Endothelial cell of umbilical vein (primary cell): ENCODE measurements around the gene ZFYVE28. TPM values are rescaled to one million over a fixed set of nuclear protein-coding genes. Genes with fewer than 3 reads are reported as not detected.

ENCODE experiments used
- BruUV-seq: library from RNA; stranded (reverse); fragments of 400-500 nt; replicated peaks from 2 replicates; lab custom pipeline; 2021; lab: Mats Ljungman, UMichigan
- CTCF ChIA-PET: fragments of 300-600, 350-600 bp; sonication (Branson Sonifier 250); formaldehyde crosslinking; loops from one replicate; lab custom pipeline; 2021; ENCODE audit warnings: antibody characterized with exemption, inconsistent platforms; lab: Charles Lee
- POLR2A ChIA-PET: fragments of 300-600, 350-600 bp; sonication (Branson Sonifier 250); formaldehyde crosslinking; loops from one replicate; lab custom pipeline; 2021; ENCODE audit warnings: antibody characterized with exemption, inconsistent platforms; lab: Charles Lee
- DNase-seq: peaks from one replicate; pipeline ENCODE4 v3.0.0-alpha.2; 2011; ENCODE audit warnings: low read depth, low spot score
- FAIRE-seq: peaks from 2 replicates; lab custom pipeline; 2011; peaks lifted over from hg19 to GRCh38; lab: Jason Lieb, UNC
- H2AFZ ChIP-seq: 2 replicates; pipeline ENCODE4 v1.6.0; 2012; ENCODE audit warnings: low read depth, low read length, control low read depth, inconsistent platforms
- H3K27ac ChIP-seq: 2 replicates; pipeline ENCODE4 v1.5.1; 2011; ENCODE audit warnings: low read depth, mild to moderate bottlenecking, control low read depth, low read length, moderate library complexity; ENCODE audit not compliant: insufficient read depth
- H3K27me3 ChIP-seq, 2 experiments: 2 replicates each; pipeline versions ENCODE4 v1.6.0 to v1.6.1; 2011; ENCODE audit warnings: low read length in 2 of 2, mixed read lengths in 1 of 2; ENCODE audit not compliant: control insufficient read depth in 2 of 2, insufficient read depth in 2 of 2
- H3K36me3 ChIP-seq, 2 experiments: 2 replicates in 1 of 2; 3 replicates in 1 of 2; pipeline ENCODE4 v1.5.1; 2011; ENCODE audit warnings: low read length in 2 of 2, mild to moderate bottlenecking in 1 of 2, moderate library complexity in 1 of 2; ENCODE audit not compliant: control insufficient read depth in 2 of 2, insufficient read depth in 2 of 2; ENCODE audit errors: extremely low read depth in 1 of 2
- H3K4me1 ChIP-seq: 3 replicates; pipeline ENCODE4 v1.5.1; 2011; ENCODE audit warnings: mild to moderate bottlenecking, low read length; ENCODE audit not compliant: control insufficient read depth, insufficient read depth; ENCODE audit errors: extremely low read depth
- H3K4me2 ChIP-seq: 2 replicates; pipeline ENCODE4 v1.6.1; 2011; ENCODE audit warnings: low read length, control low read depth, mixed read lengths; ENCODE audit not compliant: insufficient read depth
- H3K4me3 ChIP-seq, 3 experiments: fragments of 200-600 bp in 1 of 3; sonication (generic), shearing (Covaris generic) in 1 of 3; replicated peaks in 1 of 3; 2 replicates each; pipeline ENCODE4 v1.5.1; 2011 to 2016; ENCODE audit warnings: control low read depth in 3 of 3, low read length in 3 of 3, mild to moderate bottlenecking in 2 of 3, inconsistent platforms in 1 of 3, low read depth in 1 of 3, moderate library complexity in 1 of 3; ENCODE audit not compliant: insufficient read depth in 1 of 3
- H3K79me2 ChIP-seq: 2 replicates; pipeline ENCODE4 v1.6.0; 2012; ENCODE audit warnings: low read length, inconsistent platforms; ENCODE audit not compliant: control insufficient read depth, insufficient read depth
- H3K9ac ChIP-seq: replicated peaks from 2 replicates; pipeline ENCODE3; 2011; ENCODE audit warnings: low read length, control low read depth; ENCODE audit not compliant: insufficient read depth; ENCODE audit errors: extremely low read depth
- H3K9me1 ChIP-seq: replicated peaks from 3 replicates; pipeline ENCODE4 v1.6.0; 2011; ENCODE audit warnings: mild to moderate bottlenecking, low read length; ENCODE audit not compliant: control insufficient read depth, insufficient read depth; ENCODE audit errors: extremely low read depth
- H3K9me3 ChIP-seq: replicated peaks from 2 replicates; pipeline ENCODE4 v1.5.1; 2012; ENCODE audit warnings: low read length, inconsistent platforms; ENCODE audit not compliant: control insufficient read depth, insufficient read depth
- H4K20me1 ChIP-seq: replicated peaks from 2 replicates; pipeline ENCODE3; 2011; ENCODE audit warnings: mild to moderate bottlenecking, low read length; ENCODE audit not compliant: control insufficient read depth, insufficient read depth; ENCODE audit errors: extremely low read depth
- CTCF ChIP-seq, 2 donors: IDR thresholded peaks; 1 replicate in 1 of 2; 2 replicates in 1 of 2; pipeline ENCODE4 v1.5.1; 2011; ENCODE audit warnings: low read length in 2 of 2, mild to moderate bottlenecking in 2 of 2, moderate library complexity in 2 of 2, control low read depth in 1 of 2, inconsistent platforms in 1 of 2, low read depth in 1 of 2; ENCODE audit not compliant: insufficient read depth in 1 of 2; ENCODE audit errors: extremely low read depth in 1 of 2
- EZH2 ChIP-seq: IDR thresholded peaks from 2 replicates; pipeline ENCODE4 v1.6.1; 2012; ENCODE audit warnings: borderline replicate concordance, low read depth, mild to moderate bottlenecking, moderate library complexity, low read length, inconsistent platforms; ENCODE audit not compliant: severe bottlenecking
- FOS ChIP-seq: IDR thresholded peaks from 2 replicates; pipeline ENCODE4 v1.6.1; 2011; ENCODE audit warnings: mild to moderate bottlenecking, low read length, moderate library complexity, borderline replicate concordance; ENCODE audit not compliant: insufficient read depth
- GATA2 ChIP-seq: IDR thresholded peaks from 2 replicates; pipeline ENCODE4 v1.7.0; 2011; ENCODE audit warnings: low read depth, mild to moderate bottlenecking, moderate library complexity, mixed read lengths, low read length; ENCODE audit not compliant: insufficient read length, insufficient read depth
- JUN ChIP-seq: IDR thresholded peaks from 2 replicates; pipeline ENCODE4 v1.6.1; 2011; ENCODE audit warnings: borderline replicate concordance, low read depth; ENCODE audit not compliant: insufficient read length, insufficient read depth
- MYC ChIP-seq: IDR thresholded peaks from one replicate; pipeline ENCODE4 v1.6.1; 2011; ENCODE audit warnings: mild to moderate bottlenecking, low read depth, low read length
- POLR2A ChIP-seq: IDR thresholded peaks from 2 replicates; pipeline ENCODE4 v1.6.1; 2012; ENCODE audit warnings: low read depth, mild to moderate bottlenecking, control low read depth, low read length
- POLR2AphosphoS5 ChIP-seq: IDR thresholded peaks from 2 replicates; pipeline ENCODE4 v1.6.1; 2012; ENCODE audit warnings: low read depth, mild to moderate bottlenecking, control low read depth, low read length, moderate library complexity; ENCODE audit not compliant: insufficient read depth
- dilution Hi-C: fragments of 300-500 bp; cut with MboI; formaldehyde crosslinking; loops from one replicate; pipeline ENCODE4 v1.15.0; 2019; ENCODE audit warnings: low sequenced_read_pairs; ENCODE audit not compliant: extremely low pct_ligation_motif_present
- intact Hi-C: fragments of 100-400 bp; cut with micrococcal nuclease; formaldehyde crosslinking; loops from one replicate; pipeline ENCODE4 v1.10.0; 2022
- polyA plus RNA-seq, 4 experiments: library from polyadenylated mRNA; depleted of rRNA in 3 of 4; stranded (reverse) in 3 of 4; unstranded in 1 of 4; fragments of >200 nt; gene quantifications; 2 replicates each; pipeline versions ENCODE4 v1.2.1 to v1.2.3, GENCODE V29; 2011 to 2012; ENCODE audit warnings: missing spikeins in 1 of 4
- total RNA-seq: library from RNA; stranded (reverse); gene quantifications from 2 replicates; pipeline ENCODE4 v1.2.3, GENCODE V29; 2021
- TF ChIP-seq, protein P1 (sequence below): IDR thresholded peaks from 2 replicates; pipeline ENCODE4 v1.6.1; 2011; ENCODE audit not compliant: insufficient read depth, insufficient read length

Gene ZFYVE28
- total and polyA plus RNA-seq, 2 donors (not counting 3 experiments of a cell fraction or from before 2014, with no cell fraction given): 5.8 to 7.1 TPM

DNA sequence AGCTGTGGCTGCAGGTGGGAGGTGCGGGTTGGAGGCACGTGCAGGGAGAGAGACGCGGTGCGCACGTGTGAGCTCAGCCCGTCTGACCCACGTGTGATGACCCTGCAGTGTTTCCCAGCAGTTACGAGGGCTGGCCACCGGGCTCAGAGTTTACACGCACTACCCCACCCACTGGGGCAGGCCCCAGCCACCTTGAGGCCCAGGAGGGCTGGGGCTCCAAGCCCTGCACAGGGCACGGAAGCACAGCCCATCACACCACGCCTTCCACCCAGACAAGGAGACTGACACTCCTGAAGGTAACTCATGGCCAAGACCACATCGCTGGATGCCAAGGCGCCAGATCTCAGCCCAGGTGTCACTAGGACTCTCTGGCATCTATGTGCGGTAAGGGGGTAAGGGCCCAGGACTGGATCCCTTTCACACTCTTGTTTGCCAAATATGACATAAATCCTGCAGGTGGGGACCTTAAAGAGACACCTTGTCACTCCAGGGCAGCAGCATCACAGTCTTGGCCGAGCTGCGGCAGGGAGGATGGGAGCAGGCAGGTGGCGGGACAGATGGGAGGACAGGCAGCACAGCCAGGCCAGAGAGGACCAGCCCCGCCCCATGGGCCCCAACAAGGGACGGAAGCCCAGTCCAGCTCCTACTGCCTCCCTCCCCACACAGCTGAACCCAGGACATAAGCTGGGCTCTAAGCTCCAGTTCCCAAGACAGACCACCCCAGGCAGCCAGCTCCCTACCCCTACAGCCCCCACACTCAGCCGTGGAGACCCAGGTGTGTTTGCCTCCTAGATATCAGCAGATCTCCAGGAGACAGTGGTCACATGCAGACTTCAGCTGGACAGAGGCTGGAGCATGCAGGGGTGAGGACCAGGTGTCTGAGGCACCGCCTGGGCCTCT, 56.8 kb downstream of the ZFYVE28 start:
- FAIRE-seq (no peak), DNase-seq (no peak)
- Histone ChIP-seq H3K27ac (no peak overlapping the region), H3K4me2 (no peak overlapping the region), H3K27me3 (no peaks in the 10 kb centered on the region), H3K4me1 (no peaks in the 10 kb centered on the region), H3K36me3 (no peaks in the 10 kb centered on the region), H3K79me2 (no peaks in the 10 kb centered on the region), H4K20me1 (no peaks in the 10 kb centered on the region), H2AFZ (no peak overlapping the region), H3K9ac (no peak overlapping the region), H3K9me1 (no peaks in the 10 kb centered on the region), H3K9me3 (no peaks in the 10 kb centered on the region), H3K4me3 (no peak overlapping the region)
- dilution Hi-C loops (no loop called here), intact Hi-C loops (no loop called here)
- ChIA-PET CTCF (interaction anchor here (0.8 to 1.4 kb wide), 3 partner anchors 27 to 100 kb away, joined by 3 to 5 read pairs (median 3); partner anchors contain the start of gene MXD4), POLR2A (no interaction called here)
- no peak for TF ChIP-seq EZH2
- no peak for TF ChIP-seq JUN
- TF ChIP-seq MYC: no peak
- no TSS peak for BruUV-seq

DNA sequence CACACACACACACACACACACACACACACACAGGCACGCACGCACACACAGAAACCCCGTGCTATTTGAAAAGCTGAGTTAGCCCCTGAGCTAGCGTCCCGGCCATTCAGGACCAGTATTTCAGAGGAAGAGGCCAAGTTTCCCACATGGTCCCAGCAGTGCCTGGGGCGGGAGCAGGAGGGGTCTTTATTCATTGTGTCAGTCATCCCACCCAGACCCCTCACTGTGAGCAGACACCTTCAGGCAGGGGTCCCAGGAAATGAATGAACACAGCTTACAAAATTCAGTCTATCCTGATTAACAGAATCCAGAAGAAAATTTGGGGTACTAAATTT, 58.1 kb downstream of the ZFYVE28 start:
- no peaks in the 10 kb centered on the region for H3K9me1 ChIP-seq
- intact Hi-C loops: no loop called here
- no peak overlapping the region for H3K4me3 ChIP-seq
- H3K27me3 ChIP-seq: no peaks in the 10 kb centered on the region
- no peak overlapping the region for H3K9ac ChIP-seq
- DNase-seq: no peak
- H3K4me1 ChIP-seq: no peaks in the 10 kb centered on the region
- H3K79me2 ChIP-seq: no peaks in the 10 kb centered on the region
- CTCF ChIA-PET: interaction anchor here (1.3 to 1.4 kb wide), 2 partner anchors 28 to 53 kb away, joined by 3 to 5 read pairs; no protein-coding TSS in a partner anchor
- FAIRE-seq: no peak
- no peaks in the 10 kb centered on the region for H3K36me3 ChIP-seq
- no peak overlapping the region for H2AFZ ChIP-seq
- POLR2A ChIA-PET: no interaction called here
- H3K9me3 ChIP-seq: no peaks in the 10 kb centered on the region
- H3K27ac ChIP-seq: no peak overlapping the region
- dilution Hi-C loops: no loop called here
- H4K20me1 ChIP-seq: no peaks in the 10 kb centered on the region
- BruUV-seq: no TSS peak
- TF ChIP-seq, protein P1, sequence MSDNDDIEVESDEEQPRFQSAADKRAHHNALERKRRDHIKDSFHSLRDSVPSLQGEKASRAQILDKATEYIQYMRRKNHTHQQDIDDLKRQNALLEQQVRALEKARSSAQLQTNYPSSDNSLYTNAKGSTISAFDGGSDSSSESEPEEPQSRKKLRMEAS: no peak
- no peak for TF ChIP-seq GATA2
- no peak for TF ChIP-seq MYC
- no peak for TF ChIP-seq CTCF (IDR thresholded peaks at IDR 0.05; ENCODE audit: extremely low read depth in 1 of 2, insufficient read depth in 1 of 2, low read depth in 1 of 2, low read length in 2 of 2)
- TF ChIP-seq JUN: no peak
- no peak for TF ChIP-seq POLR2AphosphoS5
- TF ChIP-seq FOS: no peak
- TF ChIP-seq EZH2: no peak
- TF ChIP-seq POLR2A: no peak
- no peak overlapping the region for H3K4me2 ChIP-seq
